Testis (tissue), 2 donors: ENCODE measurements around the gene TMEM255B.

ENCODE experiments used
- CTCF ChIP-seq, 3 experiments: fragments of 450-650 bp in 2 of 3; fragments of 200-600 bp in 1 of 3; sonication (generic) in 1 of 3; IDR thresholded peaks; one replicate each; pipeline ENCODE4 v1.5.1; 2016 to 2019; ENCODE audit warnings: antibody characterized with exemption in 3 of 3, mild to moderate bottlenecking in 2 of 3, moderate library complexity in 1 of 3
- POLR2A ChIP-seq: fragments of 450-650 bp; IDR thresholded peaks from one replicate; pipeline ENCODE4 v1.6.1; 2017; ENCODE audit warnings: antibody characterized with exemption, mild to moderate bottlenecking, moderate library complexity

DNA sequence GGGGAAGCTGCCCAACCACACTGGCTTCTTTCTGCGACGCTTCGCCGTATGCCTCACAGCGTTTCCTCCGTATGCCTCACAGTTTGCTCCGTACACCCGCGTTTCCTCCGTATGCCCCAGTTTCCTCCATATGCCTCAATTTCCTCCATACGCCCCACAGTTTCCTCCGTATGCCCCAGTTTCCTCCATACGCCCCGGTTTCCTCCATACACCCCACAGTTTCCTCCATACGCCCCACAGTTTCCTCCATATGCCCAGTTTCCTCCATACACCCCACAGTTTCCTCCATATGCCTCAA lies 82.3 kb downstream of the TMEM255B start:
- no peak for TF ChIP-seq CTCF (IDR thresholded peaks at IDR 0.05)
- TF ChIP-seq POLR2A, result no peak
